ENCODE results near the gene ANKRD11.

The ANKRD11 gene

DNA sequence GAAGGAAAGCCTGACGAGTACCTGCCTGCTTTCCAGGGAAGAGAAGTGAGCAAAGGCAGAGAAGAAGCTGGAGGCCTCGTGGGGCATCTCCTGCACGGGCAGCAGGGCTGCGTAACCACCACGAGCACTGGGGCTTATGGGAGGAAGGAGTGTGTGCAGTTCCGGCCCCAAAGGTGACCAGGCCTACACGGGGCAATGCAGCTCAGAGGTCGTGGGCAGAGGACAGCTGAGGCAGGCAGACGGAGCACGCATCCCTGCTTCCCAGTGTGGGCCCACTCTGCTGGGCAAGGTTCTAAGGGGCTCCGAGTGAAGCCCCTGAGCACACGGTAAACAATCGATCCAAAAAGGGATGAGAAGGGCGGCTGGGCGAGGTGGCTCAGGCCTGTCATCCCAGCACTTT, 109.7 kb downstream of the ANKRD11 start:
- DNase-seq (ENCODE audit: low read depth), result no peak

DNA sequence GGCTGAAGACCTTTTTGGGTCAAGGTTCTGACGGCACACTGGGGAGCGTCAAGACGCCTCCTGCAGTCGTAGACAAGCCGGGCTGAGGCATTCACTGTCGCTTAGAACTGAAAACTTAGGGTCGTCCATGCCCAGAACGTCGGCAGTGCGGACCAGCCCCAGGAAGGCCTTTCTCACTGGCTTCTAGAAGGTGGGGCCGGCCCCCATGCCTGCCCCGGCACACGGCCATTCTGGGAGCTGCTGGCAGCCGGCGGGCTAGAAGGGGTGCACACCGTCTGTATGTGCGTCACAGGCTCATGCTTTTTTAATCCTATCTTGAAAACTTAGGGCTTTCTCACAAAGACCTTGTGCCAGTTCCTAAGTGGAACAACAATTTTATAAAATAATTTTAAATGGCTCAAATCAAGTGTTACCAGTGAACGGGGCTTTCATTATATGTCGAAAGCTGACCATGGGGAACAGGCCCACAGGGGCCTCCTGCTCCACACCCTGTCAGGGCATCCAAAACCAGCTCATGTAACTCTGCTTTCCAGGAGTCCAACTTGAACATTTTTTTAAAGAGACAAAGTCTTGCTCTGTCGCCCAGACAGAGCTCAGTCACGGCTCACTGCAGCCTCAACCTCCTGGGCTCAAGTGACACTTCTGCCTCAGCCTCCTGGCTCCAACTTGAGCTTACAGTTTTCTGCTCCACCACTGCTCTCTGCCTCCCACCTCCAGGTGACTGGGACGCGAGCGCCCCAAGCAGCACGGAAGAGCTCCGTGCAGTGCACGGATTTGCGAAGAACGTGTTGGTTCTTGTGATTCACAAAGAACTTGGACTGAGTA, 111.2 kb downstream of the ANKRD11 start:
- DNase-seq (ENCODE audit: low read depth), result no peak

DNA sequence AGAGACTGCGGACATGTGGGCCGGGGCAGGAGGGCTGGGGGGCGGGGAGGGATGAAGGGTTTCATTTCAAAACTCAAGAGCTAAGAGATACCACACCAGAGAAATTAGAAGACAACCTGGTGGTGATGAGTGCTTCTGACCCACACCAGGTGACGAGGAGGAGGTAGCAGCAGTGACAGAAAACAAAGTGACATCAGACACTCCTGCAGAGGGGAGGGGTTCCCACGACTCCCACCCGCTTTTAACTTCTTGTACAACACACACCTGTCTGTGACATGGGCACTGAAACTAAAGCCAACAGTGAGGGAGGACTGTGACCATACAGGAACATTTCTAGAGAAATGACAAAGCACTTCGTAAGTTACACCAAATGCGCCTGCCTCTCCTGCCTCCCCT, 112.9 kb downstream of the ANKRD11 start:
- no peak for DNase-seq (ENCODE audit: low read depth)

DNA sequence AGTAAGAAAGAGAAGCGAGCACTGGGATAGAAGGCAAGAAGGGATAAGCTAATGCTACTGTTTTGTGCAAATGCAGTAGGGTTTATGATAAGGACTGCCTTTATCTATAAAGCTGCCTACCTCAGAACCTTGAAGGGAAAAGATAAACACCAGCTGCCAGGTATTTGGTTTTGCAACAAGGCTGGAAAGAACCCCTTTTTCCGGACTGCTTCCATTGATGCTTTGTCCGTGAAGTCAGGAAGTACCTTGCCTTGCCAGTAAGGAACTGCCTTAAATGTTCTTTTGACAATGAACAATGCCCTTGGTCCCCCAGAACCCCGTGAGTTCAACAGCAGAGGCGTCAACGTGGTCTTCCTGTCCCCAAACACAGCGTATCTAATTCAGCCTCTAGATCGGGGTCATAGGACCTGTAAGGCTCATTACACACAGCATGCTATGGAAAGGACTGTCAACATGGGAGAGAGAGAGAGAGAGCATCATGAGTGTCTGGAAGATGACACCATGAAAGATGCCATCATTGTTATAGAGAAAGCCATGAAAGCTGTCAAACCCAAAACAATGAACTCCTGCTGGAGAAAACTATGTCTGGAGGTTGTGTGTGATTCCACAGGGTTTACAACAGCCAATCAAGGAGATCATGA, 113.4 kb downstream of the ANKRD11 start:
- DNase-seq (ENCODE audit: low read depth), result no peak

DNA sequence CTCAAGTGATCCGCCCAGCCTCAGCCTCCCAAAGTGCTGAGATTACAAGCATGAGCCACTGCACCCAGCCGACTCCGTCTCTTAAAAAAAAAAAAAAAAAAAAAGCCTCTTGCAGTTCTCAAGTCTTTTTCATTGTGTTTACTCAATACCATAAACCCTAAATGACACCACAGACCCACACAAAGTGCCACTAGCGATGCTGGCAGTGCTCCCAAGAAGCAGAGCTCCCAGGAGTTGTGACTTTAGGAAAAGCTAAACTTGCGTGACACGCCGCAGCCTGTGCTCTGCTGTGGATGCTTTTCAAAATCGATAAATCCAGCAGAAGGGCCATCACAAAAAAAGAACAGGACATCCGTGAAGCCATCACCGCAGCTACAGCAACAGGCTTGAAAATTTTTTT, 114.7 kb downstream of the ANKRD11 start:
- no peak for DNase-seq (ENCODE audit: low read depth)

DNA sequence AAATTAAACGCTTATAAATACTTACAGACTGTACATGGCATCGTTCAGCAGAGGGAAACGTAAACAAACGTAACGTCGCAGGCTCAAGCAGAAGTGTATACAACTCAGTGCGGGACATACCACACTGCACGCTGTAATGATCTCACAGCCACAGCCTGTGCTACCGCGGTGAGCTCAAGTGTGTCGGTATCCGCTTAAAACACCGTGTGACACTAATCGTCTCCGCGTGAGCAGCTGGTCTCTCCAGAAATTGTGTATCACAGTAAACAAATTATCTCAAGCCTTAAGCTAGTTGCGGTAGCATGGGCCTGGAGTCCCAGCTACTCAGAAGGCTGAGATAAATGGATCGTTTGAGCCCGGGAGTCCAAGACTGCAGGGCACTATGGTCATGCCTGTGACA, 115.3 kb downstream of the ANKRD11 start:
- no peak for DNase-seq (ENCODE audit: low read depth)

DNA sequence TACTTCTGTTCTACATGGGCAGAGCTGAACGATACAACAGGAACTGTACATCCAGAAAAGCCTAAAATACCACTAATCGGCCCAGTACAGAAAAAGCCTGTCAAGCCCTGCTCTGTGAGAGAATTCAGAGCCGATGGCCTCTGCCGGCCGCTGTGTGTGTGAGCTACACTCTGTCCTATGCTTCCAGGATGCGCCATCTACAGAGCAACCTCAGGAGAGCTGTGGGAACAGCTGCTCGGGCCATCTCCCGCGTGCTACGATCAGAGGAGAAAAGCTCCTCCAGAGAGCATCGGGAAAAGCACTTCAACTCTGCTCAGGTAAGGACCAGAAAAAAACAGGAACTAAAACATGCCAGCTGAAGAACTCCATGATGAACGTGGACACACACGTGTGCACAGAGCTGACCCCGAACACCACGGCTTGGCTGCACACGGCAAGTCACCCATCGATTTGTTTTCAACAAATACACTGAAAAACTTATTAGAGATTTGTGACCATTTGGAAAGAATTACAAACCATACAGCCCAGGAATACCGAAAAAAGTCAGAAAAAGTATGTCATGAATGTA, 115.9 kb downstream of the ANKRD11 start:
- no peak for DNase-seq (ENCODE audit: low read depth)

DNA sequence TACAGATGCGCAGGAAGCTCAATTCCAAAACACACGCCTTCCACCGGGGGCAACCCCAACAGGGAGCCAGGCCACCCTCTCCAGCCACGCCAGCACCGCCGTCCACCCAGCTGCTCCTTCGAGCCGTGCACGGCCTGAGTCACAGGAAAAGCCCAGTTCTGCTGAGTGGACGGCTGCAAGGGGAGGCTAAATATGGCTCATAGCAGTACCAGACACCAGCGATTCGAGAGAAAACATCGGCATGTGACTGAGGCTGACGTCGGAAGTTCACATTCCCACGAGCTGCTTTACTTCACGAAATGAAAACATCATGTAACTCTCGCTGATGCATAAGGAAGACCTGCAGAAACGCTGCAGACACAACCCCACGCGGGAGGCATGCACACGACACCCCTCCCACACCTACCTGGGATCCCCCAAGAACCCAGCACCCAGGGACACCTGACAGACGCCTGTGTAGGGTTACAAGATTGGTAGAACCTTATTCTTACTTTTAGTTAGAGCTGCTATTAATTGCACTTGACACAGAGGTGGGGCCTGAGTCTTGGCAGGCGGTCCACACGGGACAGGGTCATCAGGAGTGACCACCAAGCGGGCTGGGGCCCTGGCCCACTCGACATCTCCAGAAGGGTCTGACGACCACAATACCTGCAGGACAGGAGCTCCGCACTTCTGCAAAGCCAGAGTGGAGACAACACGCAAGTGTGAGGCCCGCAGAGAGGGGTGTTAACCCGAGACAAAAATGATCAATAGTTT, 116.8 kb downstream of the ANKRD11 start:
- DNase-seq (ENCODE audit: low read depth), result no peak

DNA sequence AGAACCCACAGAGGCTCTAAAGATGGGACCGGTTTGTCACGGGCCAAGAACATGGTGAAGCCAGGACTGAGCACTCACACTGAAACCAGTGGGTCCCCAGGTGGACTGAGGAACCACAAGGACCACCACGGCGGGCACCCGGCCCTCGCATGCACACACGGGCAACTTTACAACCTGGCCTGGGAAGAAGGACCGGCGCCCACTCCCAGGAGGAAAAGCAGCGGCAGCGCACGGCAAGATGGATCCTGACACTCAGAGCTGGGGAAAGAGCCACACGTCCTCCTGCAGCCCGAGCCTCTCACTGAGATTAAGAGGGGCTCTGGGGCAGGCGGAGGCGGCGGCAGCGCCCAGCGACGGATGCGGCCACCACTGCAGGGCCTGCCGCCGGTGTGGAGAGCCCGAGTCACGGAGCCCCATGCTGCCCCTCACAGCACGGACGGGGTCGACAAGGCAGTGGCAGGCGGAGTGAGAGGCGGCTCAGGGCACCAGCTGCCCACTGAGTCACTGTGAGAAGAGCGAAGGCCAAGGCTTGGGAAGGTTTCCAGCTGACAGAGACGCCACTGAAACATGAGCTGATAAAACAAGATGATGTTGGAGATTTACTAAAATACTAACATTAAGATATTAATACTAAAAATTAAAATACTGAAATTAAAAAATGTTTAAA, 118.3 kb downstream of the ANKRD11 start:
- DNase-seq (ENCODE audit: low read depth), result no peak

DNA sequence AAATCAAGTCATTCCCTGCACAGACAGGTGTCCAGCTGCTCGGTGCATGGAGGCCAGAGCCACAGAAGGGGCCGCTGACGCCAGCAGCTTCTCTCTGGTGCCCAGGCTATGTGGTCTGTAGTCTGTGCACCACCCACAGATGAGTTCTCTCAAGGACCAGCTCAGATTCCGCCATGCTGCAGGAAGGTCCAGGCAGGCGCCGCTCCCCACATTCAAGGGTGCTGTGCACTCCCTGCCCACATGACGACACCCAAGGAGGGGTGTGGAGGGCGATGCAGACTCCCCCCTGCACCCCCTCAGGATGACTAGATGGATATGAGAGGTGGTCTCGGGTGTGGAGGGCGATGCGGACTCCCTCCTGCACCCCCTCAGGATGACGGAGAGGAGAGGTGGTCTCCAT, 119.0 kb downstream of the ANKRD11 start:
- DNase-seq (ENCODE audit: low read depth), result no peak

DNA sequence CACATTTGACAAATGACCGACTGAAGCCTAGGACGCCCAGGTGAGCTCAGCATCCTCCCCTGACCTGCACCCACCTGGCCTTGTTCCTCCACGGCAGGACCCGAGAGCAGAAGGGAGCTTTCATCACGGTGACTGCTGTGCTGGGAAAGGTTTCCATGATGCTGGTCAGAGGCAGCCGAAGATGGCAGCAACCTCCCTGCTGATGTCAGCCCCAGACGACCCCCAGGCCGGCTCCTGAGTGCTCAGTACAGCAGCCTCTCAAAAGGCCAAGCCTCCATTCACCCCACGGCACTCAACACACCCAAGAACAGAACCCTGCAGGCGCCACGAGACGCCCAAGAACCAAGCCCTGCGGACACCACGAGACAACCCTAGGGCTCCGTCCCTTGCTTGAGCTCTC, 119.8 kb downstream of the ANKRD11 start:
- DNase-seq (ENCODE audit: low read depth), result no peak

DNA sequence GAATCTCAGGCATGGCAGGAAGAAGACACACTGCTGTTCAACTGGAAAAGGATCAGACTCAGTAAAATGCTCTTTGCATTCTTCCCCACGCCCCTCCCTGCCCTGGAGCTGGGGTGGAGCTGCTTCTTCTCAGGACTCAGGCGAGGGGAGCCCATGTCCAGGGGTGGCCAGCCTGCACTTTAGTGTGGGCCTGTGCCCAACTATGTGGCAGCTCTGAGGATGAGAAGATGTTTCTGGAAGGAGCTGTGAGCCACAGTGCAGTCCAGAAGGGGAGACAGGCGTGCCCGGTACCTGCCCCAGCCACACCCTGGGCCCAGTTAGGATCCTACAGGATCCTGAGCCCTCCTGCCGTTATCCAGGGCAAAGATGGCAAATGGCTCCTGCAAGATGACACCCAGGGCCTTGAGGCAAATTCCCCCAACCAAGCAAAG, 120.3 kb downstream of the ANKRD11 start:
- DNase-seq (ENCODE audit: low read depth), result no peak

DNA sequence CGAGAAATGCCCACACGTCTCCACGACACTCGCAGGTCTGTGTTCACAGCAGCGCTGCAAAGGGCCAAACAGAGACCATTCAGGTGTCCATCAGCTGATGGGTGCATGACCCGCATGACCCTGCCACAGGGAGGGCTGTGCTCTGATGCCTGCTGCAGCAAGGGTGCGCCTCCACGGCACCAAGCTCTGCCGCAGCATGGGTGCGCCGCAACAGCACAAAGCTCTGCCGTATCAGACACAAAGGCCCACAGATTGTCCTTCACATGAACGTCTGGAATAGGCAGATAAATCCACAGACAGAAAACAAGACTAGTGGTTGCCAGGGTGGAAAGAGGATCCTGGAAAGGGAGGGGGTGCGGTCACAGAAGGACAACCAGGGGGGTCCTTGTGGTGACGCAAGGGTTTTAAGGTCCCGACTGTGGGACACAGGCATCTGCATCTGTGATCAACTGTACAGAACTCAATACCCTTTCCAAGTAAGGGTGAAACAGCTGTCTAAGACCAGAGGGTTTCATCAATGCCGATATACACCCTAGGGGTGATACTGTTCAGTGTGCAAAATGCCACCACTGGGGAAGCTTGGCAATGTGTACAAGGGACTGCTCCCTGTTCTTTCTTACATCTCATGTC, 121.0 kb downstream of the ANKRD11 start:
- no peak for DNase-seq (ENCODE audit: low read depth)

DNA sequence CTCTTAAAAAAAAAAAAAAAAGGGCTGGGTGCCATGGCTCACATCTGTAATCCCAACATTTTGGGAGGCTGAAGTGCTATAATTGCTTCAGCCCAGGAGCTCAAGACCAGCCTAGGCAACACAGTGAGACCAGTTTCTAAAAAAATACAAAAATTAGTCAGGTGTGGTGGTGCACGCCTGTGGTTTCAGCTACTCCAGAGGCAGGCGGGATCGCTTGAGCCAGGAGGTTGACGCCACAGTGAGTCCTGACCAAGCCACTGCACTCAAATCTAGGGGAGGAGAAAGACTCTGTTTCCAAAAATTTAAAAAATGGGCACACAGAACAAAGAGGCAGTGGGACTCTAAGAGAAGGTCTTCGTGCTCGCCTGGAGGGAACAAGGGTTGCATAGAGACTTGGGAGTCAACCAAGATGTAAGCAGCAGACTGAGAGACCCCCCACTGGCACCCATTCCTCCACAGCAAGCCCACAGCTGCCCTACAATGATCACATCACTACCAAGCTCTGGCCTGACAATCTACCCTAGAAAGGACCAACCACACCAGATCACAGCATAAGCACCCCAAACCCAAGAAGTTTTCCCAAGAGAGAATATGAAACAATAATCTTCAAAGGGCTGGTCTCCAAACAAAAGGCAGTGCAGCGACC, 121.6 kb downstream of the ANKRD11 start:
- DNase-seq (ENCODE audit: low read depth), result no peak

DNA sequence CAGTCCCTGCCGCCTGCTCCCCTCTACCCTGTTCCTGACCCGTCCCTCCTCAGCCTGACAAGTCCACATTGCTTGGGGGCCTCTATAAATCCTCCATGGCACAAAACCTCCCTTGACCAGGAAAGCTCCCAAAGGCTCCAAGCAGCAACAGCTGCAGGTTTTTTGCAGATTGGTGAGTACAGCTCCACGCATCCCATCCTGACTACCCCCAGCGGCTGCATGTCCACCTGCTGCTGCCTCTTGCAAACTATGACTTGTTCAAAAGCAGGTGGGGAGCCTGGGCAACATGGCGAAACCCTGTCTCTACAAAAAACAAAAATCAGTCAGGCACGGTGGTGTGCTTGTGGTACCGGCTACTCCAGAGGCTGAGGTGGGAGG, 122.8 kb downstream of the ANKRD11 start:
- DNase-seq (ENCODE audit: low read depth), result no peak

DNA sequence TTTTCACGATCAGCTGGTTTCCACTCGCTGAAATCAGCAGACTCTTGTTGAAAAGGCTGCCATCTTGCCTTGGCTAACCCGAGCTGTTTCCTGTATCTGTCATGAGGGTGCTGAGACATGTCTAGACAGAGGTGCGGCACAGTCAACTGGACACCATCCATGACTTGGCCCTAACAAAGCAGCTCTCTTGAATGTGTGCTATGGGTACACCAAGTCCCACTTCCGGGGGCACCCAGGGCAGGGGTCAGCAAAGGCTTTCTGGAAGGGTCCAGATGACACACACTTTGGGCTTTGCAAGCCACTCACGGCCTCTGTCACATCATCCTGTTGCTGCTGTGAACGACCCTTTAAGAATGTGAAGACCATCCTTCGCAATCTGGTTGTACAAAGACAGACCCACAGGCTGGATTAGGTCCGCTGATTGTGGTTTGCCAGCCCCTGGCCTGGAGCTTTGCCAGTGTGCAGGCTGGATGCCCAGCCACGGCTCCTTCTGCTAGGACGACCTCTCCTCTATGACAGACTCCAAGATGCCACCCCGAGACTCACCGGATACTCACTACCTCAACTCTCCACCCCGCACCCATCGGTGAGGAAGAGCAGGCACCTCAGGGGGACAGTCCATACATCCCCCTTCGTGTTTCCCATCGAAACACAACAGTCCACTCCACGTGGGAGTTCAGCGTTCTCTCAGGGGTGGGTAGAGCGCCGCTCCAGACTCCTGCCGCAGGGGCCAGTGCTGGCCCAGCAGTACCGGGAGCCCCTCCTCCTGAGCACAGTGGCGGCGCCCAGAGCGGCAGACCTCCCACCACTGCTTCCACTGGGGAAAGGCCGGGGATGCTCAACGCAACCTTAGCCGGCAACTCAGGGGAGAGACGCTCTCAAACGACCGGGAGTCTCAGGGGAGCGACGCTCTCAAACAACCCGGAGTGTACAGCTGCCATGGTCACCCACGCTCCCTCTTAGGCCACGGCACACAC, 123.5 kb downstream of the ANKRD11 start:
- DNase-seq (ENCODE audit: low read depth), result no peak

DNA sequence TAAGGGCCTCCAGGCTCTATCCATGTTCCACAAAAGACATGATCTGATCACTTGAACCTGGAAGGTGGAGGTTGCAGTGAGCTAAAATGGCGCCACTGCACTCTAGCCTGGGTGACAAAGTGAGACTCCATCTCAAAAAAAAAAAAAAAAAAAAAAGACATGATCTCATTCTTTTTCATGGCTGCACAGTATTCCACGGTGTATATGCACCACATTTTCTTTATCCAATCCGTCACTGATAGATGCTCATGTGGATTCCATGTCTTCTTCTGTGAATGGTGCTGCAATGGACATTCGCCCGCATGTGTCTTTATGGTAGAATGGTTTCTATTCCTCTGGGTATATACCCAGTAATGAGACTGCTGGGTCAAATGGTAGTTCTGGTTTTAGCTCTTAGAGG, 124.4 kb downstream of the ANKRD11 start:
- no peak for DNase-seq (ENCODE audit: low read depth)

DNA sequence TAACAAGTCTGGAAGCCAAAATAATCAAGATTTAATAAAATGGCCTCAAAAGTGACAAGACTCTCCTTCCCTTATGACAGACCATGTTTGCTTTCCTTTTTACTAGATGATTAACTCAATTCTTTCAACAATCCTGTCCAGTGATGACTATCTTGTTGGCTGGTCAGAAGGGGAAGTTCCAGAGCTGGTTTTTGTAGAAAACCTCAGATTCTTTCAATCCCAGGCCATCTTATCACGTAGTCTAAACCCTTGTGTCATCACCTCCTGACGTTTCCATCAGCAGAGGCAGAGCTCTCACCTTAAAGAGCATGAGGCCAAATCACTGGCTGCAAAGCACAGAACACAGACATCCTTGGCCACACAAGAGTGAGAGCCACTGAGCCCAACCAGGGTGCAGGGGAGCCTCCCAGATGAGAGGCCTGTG, 125.3 kb downstream of the ANKRD11 start:
- no peak for DNase-seq (ENCODE audit: low read depth)

DNA sequence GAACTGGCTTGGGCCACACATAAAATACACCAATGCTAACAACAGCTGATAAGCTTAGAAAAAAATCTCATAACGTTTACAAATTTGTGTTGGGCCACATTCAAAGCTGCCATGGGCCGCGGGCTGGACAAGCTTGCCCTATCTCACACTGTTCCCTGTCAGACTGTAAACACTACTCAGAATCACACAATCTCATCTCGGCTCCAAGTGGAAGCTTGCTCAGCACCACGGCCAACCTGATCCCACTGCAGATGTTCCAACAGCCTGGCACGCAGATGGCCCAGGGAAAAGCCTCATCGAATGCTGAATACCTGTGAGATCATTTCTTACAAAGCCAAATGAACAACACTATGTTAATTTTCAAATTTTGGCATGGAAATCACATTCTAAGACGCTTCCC, 125.8 kb downstream of the ANKRD11 start:
- DNase-seq (ENCODE audit: low read depth), result no peak
